CD14-positive monocyte (primary cell): ENCODE measurements around the gene SUMO3. TPM values are rescaled to one million over a fixed set of nuclear protein-coding genes. Genes with fewer than 3 reads are reported as not detected.

ENCODE experiments used
- DNase-seq, 3 donors: peaks; one replicate each; pipeline ENCODE4 v3.0.0-alpha.2; 2011 to 2022
- H2AFZ ChIP-seq: 2 replicates; pipeline ENCODE4 v1.6.0; 2012; ENCODE audit warnings: mild to moderate bottlenecking, low read depth, low read length, inconsistent platforms; ENCODE audit not compliant: insufficient read depth, poor library complexity, severe bottlenecking
- H3K27ac ChIP-seq, 2 donors: 1 replicate in 1 of 2; 2 replicates in 1 of 2; pipeline ENCODE4 v1.5.1; 2012 to 2013; ENCODE audit warnings: low read length in 2 of 2, control low read depth in 1 of 2, inconsistent platforms in 1 of 2, low read depth in 1 of 2, mild to moderate bottlenecking in 1 of 2
- H3K27me3 ChIP-seq, 2 donors: one replicate each; pipeline versions ENCODE4 v1.6.0 to v1.6.1; 2011 to 2013; ENCODE audit warnings: low read length in 2 of 2; ENCODE audit not compliant: control insufficient read depth in 2 of 2, insufficient read depth in 2 of 2
- H3K36me3 ChIP-seq, 2 donors: replicated peaks in 1 of 2; 1 replicate in 1 of 2; 2 replicates in 1 of 2; pipeline versions ENCODE4 v1.5.1 to v1.6.1; 2012 to 2013; ENCODE audit warnings: low read length in 2 of 2, control low read depth in 1 of 2, inconsistent platforms in 1 of 2, mild to moderate bottlenecking in 1 of 2; ENCODE audit not compliant: insufficient read depth in 2 of 2, control insufficient read depth in 1 of 2
- H3K4me1 ChIP-seq, 2 donors: 1 replicate in 1 of 2; 2 replicates in 1 of 2; pipeline versions ENCODE4 v1.5.1 to v1.6.1; 2012 to 2013; ENCODE audit warnings: low read length in 2 of 2, control low read depth in 1 of 2, inconsistent platforms in 1 of 2, mild to moderate bottlenecking in 1 of 2, moderate library complexity in 1 of 2; ENCODE audit not compliant: insufficient read depth in 2 of 2, control insufficient read depth in 1 of 2
- H3K4me2 ChIP-seq: replicated peaks from 2 replicates; pipeline ENCODE3; 2012; ENCODE audit warnings: low read length, moderate library complexity, mild to moderate bottlenecking; ENCODE audit not compliant: poor library complexity, severe bottlenecking; ENCODE audit errors: extremely low read depth
- H3K4me3 ChIP-seq, 3 experiments: fragments of 200-600 bp in 1 of 3; sonication (generic) in 1 of 3; replicated peaks in 1 of 3; 1 replicate in 2 of 3; 2 replicates in 1 of 3; pipeline ENCODE4 v1.5.1; 2011 to 2013; ENCODE audit warnings: low read length in 3 of 3, mild to moderate bottlenecking in 3 of 3, control low read depth in 2 of 3, low read depth in 2 of 3, inconsistent platforms in 1 of 3, moderate library complexity in 1 of 3
- H3K79me2 ChIP-seq: 2 replicates; pipeline ENCODE4 v1.6.0; 2012; ENCODE audit warnings: mild to moderate bottlenecking, control low read depth, inconsistent platforms, low read length, moderate library complexity; ENCODE audit not compliant: insufficient read depth
- H3K9ac ChIP-seq: 2 replicates; pipeline ENCODE4 v1.6.0; 2017; ENCODE audit warnings: low read length, mild to moderate bottlenecking; ENCODE audit not compliant: insufficient read depth, poor library complexity, severe bottlenecking
- H3K9me3 ChIP-seq, 2 donors: replicated peaks in 1 of 2; 1 replicate in 1 of 2; 2 replicates in 1 of 2; pipeline versions ENCODE4 v1.5.1 to v1.6.1; 2012 to 2013; ENCODE audit warnings: low read length in 2 of 2, control low read depth in 1 of 2; ENCODE audit not compliant: control insufficient read depth in 1 of 2, insufficient read depth in 1 of 2
- H4K20me1 ChIP-seq: 2 replicates; pipeline ENCODE4 v1.6.0; 2012; ENCODE audit warnings: mild to moderate bottlenecking, low read length, control low read depth, moderate library complexity; ENCODE audit not compliant: insufficient read depth
- H3K27ac Mint-ChIP-seq, 7 donors: one replicate each; pipeline ENCODE4 v1.8.0; 2020; ENCODE audit warnings: mild to moderate bottlenecking in 7 of 7, mixed read lengths in 7 of 7, moderate library complexity in 6 of 7, inconsistent platforms in 2 of 7
- H3K27me3 Mint-ChIP-seq, 3 donors: one replicate each; pipeline ENCODE4 v1.8.0; 2021 to 2022; ENCODE audit warnings: low read depth in 3 of 3, mild to moderate bottlenecking in 3 of 3, mixed read lengths in 3 of 3, moderate library complexity in 3 of 3, inconsistent platforms in 1 of 3
- H3K36me3 Mint-ChIP-seq, 2 donors: one replicate each; pipeline ENCODE4 v1.8.0; 2020; ENCODE audit warnings: mixed read lengths in 2 of 2, inconsistent platforms in 1 of 2, mild to moderate bottlenecking in 1 of 2
- H3K4me1 Mint-ChIP-seq: one replicate; pipeline ENCODE4 v1.8.0; 2020; ENCODE audit warnings: mild to moderate bottlenecking, mixed read lengths
- H3K4me3 Mint-ChIP-seq, 2 donors: one replicate each; pipeline ENCODE4 v1.8.0; 2020; ENCODE audit warnings: mild to moderate bottlenecking in 2 of 2, mixed read lengths in 2 of 2, moderate library complexity in 1 of 2
- H3K9me3 Mint-ChIP-seq, 7 donors: one replicate each; pipeline ENCODE4 v1.8.0; 2020 to 2022; ENCODE audit warnings: mixed read lengths in 7 of 7, mild to moderate bottlenecking in 6 of 7, moderate library complexity in 6 of 7, inconsistent platforms in 2 of 7
- WGBS: methylation state at CpG from one replicate; pipeline ENCODE4 v1.1.5; 2013; ENCODE audit warnings: missing lambda C conversion rate; ENCODE audit not compliant: insufficient coverage; 5-methylcytosine and 5-hydroxymethylcytosine counted together
- intact Hi-C, 2 donors: fragments of 100-400 bp; cut with micrococcal nuclease; formaldehyde crosslinking; loops; one replicate each; pipeline versions ENCODE4 v1.15.0 to v1.15.1; 2023
- polyA plus RNA-seq, 3 donors: library from polyadenylated mRNA; depleted of rRNA in 1 of 3; unstranded in 2 of 3; stranded (reverse) in 1 of 3; fragments of 300-500 nt in 2 of 3; fragments of >200 nt in 1 of 3; fragmentation: Illumina TruSeq in 2 of 3; gene quantifications; 1 replicate in 2 of 3; 2 replicates in 1 of 3; pipeline ENCODE4 v1.2.3, GENCODE V29; 2012 to 2021
- TF ChIP-seq, protein P1 (sequence below): fragments of 200-600 bp; IDR thresholded peaks from one replicate; pipeline ENCODE4 v1.8.0; 2022; ENCODE audit warnings: antibody characterized with exemption, mild to moderate bottlenecking

SUMO3 gene
- polyA plus RNA-seq, 3 donors = 70.9 to 112 (median 109) TPM

DNA sequence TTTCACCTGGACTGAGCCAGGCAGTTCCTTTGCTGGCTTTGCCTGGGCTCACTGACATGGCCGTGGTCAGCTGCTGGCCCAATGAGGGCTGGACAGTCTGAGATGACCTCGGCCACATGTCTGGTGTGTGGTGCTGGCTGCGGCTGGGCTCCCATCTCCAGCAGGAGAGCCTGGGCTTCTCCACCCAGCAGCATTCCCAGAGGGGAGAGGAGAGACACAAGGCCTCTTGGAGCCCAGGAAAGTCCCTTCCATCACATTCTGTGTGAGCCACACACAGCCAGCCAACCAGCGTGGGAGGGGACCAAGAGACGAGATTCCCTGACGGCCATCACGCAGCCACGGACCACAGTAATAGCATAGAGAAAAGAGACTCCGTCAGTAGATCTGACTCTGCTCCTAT, 21.1 kb upstream of the SUMO3 start:
- H3K36me3 ChIP-seq = no peaks in the 10 kb centered on the region
- no peak for DNase-seq
- no peak overlapping the region for H3K4me3 ChIP-seq
- H3K79me2 ChIP-seq = no peaks in the 10 kb centered on the region
- peaks cover 0 to 2% (median 0%) of the 10 kb centered on the region in 7 donors for H3K9me3 Mint-ChIP-seq
- no peak overlapping the region for H3K27ac ChIP-seq
- no peaks in the 10 kb centered on the region for H3K27me3 ChIP-seq
- H3K4me2 ChIP-seq = no peak overlapping the region
- intact Hi-C loops = no loop called here
- no peaks in the 10 kb centered on the region for H3K36me3 Mint-ChIP-seq
- H4K20me1 ChIP-seq = no peaks in the 10 kb centered on the region
- H3K4me1 ChIP-seq = no peaks in the 10 kb centered on the region
- H3K4me1 Mint-ChIP-seq = peaks cover 4% of the 10 kb centered on the region
- H3K27ac Mint-ChIP-seq = no peak overlapping the region
- 97% methylated on average over 8 of the region's 9 CpGs for WGBS
- H3K4me3 Mint-ChIP-seq = no peak overlapping the region
- peaks cover 5 to 11% (median 7%) of the 10 kb centered on the region in 3 donors for H3K27me3 Mint-ChIP-seq
- H3K9ac ChIP-seq = no peak overlapping the region
- no peaks in the 10 kb centered on the region for H3K9me3 ChIP-seq
- TF ChIP-seq, protein P1, sequence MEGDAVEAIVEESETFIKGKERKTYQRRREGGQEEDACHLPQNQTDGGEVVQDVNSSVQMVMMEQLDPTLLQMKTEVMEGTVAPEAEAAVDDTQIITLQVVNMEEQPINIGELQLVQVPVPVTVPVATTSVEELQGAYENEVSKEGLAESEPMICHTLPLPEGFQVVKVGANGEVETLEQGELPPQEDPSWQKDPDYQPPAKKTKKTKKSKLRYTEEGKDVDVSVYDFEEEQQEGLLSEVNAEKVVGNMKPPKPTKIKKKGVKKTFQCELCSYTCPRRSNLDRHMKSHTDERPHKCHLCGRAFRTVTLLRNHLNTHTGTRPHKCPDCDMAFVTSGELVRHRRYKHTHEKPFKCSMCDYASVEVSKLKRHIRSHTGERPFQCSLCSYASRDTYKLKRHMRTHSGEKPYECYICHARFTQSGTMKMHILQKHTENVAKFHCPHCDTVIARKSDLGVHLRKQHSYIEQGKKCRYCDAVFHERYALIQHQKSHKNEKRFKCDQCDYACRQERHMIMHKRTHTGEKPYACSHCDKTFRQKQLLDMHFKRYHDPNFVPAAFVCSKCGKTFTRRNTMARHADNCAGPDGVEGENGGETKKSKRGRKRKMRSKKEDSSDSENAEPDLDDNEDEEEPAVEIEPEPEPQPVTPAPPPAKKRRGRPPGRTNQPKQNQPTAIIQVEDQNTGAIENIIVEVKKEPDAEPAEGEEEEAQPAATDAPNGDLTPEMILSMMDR = no peak
- H2AFZ ChIP-seq = no peak overlapping the region

DNA sequence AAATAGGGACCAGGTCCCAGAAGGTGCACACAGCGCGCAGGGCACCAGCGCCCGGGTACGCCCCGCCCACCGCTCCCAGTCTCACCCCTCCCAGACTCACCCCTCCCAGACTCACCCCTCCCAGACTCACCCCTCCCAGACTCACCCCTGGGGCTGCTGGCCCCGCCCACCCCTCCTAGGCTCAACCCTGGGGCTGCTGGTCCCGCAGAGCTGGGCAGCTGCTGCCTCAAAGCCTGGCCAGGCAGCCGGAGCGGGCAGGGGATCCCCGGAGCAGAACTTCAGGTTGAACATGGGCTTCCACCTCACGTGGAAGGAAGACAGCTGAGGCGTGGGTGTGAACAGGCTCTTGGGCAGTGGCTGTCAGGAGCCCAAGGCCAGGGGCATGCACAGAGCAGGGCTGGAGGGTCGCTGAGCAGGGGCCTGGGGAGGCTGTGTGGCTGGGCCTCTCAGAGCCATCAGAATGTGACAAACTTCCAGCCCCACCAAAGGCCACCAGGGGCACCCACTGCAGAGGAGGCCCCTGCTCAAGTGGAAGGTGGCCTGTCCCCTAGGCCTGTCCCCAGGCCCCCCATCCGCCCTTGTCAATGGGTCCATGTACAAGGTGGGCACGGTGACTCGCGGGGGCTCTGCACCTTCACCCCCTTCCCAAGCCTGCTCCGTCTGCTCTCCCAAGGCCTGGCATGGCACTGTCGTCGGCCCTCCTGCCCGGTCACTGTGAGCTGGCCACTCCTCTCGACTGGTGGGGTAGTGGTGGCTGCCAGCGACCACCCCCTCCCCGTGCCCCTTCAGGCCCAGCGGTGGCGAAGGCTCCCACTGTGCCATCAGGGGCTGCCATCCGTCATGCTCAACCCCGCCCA, 20.4 kb upstream of the SUMO3 start:
- Histone ChIP-seq H3K27me3 (no peaks in the 10 kb centered on the region), H4K20me1 (no peaks in the 10 kb centered on the region), H3K4me3 (no peak overlapping the region), H3K9ac (no peak overlapping the region), H3K4me1 (no peaks in the 10 kb centered on the region), H3K36me3 (no peaks in the 10 kb centered on the region), H3K4me2 (no peak overlapping the region), H3K9me3 (no peaks in the 10 kb centered on the region), H3K27ac (no peak overlapping the region), H3K79me2 (no peaks in the 10 kb centered on the region), H2AFZ (no peak overlapping the region)
- Mint-ChIP-seq H3K4me3 (no peak overlapping the region), H3K27me3 (peaks cover 5 to 7% (median 7%) of the 10 kb centered on the region in 3 donors), H3K9me3 (peaks cover 0 to 2% (median 0%) of the 10 kb centered on the region in 7 donors), H3K27ac (no peak overlapping the region), H3K36me3 (no peaks in the 10 kb centered on the region), H3K4me1 (peaks cover 4% of the 10 kb centered on the region)
- intact Hi-C loops = no loop called here
- WGBS = 82% methylated on average over 24 of the region's 30 CpGs
- TF ChIP-seq, protein P1 = no peak
- DNase-seq = no peak
